Dendritic cell treated with granulocyte-macrophage colony-stimulating factor and Interleukin-4, amounts not matched to agents 40 ng/mL and 50 ng/mL, for 4 days (primary cell): ENCODE results near the gene GPRIN1.
"Not testable (repeated sequence)": the region's sequence is repeated elsewhere in the genome, so short reads cannot be mapped to it uniquely, and the experiment has no call there.

Source experiments
- H3K27ac Mint-ChIP-seq: one replicate; pipeline ENCODE4 v1.8.0; 2022; ENCODE audit warnings: mild to moderate bottlenecking, mixed read lengths
- H3K27me3 Mint-ChIP-seq: one replicate; pipeline ENCODE4 v1.8.0; 2022; ENCODE audit warnings: mild to moderate bottlenecking, mixed read lengths
- H3K36me3 Mint-ChIP-seq: one replicate; pipeline ENCODE4 v1.8.0; 2022; ENCODE audit warnings: low read depth, mixed read lengths
- H3K4me1 Mint-ChIP-seq: one replicate; pipeline ENCODE4 v1.8.0; 2022; ENCODE audit warnings: low read depth, mixed read lengths
- H3K4me3 Mint-ChIP-seq: one replicate; pipeline ENCODE4 v1.8.0; 2022; ENCODE audit warnings: mild to moderate bottlenecking, moderate library complexity, mixed read lengths
- H3K9me3 Mint-ChIP-seq: one replicate; pipeline ENCODE4 v1.8.0; 2022; ENCODE audit warnings: mixed read lengths
- intact Hi-C: fragments of 100-400 bp; cut with micrococcal nuclease; formaldehyde crosslinking; loops from one replicate; pipeline ENCODE4 v1.15.0; 2022

GPRIN1 gene

GRCh38 chr5:176573564-176574296 is 36.2 kb downstream of the GPRIN1 start:
- peaks cover 7% of the 10 kb centered on the region for H3K4me1 Mint-ChIP-seq
- H3K27ac Mint-ChIP-seq, result no peak overlapping the region
- peaks cover 21% of the 10 kb centered on the region for H3K27me3 Mint-ChIP-seq
- intact Hi-C loops, result loop anchor here (1.0 to 10.0 kb wide), 2 partner anchors 38 to 159 kb away; partner anchors contain the start of gene CLTB
- no peak overlapping the region for H3K4me3 Mint-ChIP-seq
- no peaks in the 10 kb centered on the region for H3K9me3 Mint-ChIP-seq
- no peaks in the 10 kb centered on the region for H3K36me3 Mint-ChIP-seq

DNA sequence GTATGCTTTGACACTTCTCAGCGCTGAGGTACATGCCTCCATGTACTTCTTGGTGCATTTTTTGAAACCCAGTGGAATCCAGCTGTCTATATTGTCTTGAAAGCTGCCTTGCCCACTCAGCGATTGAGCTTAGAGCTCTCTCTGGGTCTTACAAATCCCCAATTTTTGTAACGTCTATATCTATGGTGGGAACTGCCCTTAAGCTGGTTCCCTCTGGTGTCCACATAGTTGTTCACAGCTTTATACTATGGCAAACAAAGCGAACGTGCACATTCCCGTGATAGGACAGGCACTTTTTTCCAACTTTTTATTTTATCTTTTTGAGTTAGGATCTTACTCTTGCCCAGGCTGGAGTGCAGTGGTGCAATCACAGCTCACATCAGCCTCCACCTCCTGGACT is 39.9 kb downstream of the GPRIN1 start:
- H3K27ac Mint-ChIP-seq, result no peak overlapping the region
- H3K27me3 Mint-ChIP-seq, result peaks cover 21% of the 10 kb centered on the region
- no peak overlapping the region for H3K4me3 Mint-ChIP-seq
- peaks cover 19% of the 10 kb centered on the region for H3K4me1 Mint-ChIP-seq
- no peaks in the 10 kb centered on the region for H3K36me3 Mint-ChIP-seq
- H3K9me3 Mint-ChIP-seq, result peaks cover 11% of the 10 kb centered on the region
- intact Hi-C loops, result loop anchor here (10.0 kb wide), 1 partner anchor 155 kb away; the partner anchor contains the start of gene CLTB

DNA sequence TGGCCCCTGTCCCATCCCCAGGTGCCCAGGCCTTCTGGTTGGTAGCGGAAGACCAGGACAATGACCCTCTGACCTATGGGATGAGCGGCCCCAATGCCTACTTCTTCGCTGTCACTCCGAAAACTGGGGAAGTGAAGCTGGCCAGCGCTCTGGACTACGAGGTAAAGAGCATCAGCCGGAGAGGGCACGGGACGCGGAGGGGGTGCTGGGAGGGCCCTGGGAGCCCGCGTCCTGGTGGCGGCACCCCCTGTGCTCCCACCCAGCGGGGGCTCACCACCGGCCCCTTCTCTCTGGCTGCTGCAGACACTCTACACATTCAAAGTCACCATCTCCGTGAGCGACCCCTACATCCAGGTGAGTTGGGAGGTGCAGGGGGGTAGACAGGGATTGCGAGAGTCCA is 41.3 kb downstream of the GPRIN1 start:
- H3K9me3 Mint-ChIP-seq, result peaks cover 11% of the 10 kb centered on the region
- no peak overlapping the region for H3K27ac Mint-ChIP-seq
- H3K27me3 Mint-ChIP-seq, result peaks cover 18% of the 10 kb centered on the region
- H3K36me3 Mint-ChIP-seq, result no peaks in the 10 kb centered on the region
- peaks cover 13% of the 10 kb centered on the region for H3K4me1 Mint-ChIP-seq
- H3K4me3 Mint-ChIP-seq, result no peak overlapping the region
- intact Hi-C loops, result no loop called here

DNA sequence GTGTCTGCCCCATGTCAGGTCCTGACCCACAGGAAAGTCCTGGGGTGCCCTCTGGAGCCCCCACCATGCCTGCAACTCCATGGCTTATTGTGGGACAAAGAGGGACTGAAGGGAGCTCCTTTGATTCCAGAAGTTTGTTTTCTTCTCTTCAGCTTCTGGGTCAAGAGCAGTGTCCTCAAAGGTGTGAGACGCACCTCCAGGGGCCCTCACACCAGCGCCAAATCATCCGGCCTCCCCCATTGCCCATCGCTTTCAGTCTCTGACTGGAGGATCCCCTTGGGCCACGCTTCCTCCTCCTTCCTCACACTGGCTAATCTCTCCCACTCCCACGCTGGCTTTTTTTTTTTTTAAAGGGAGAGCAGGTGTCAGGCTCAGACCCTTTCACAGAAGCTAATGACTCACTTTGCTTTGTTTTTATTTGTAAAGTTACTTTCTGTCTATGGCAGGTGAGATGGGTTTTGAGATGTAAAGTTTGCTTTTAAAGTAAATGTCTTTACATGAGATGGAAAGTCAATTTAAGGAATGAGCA is 44.1 kb downstream of the GPRIN1 start:
- H3K4me1 Mint-ChIP-seq, result peaks cover 27% of the 10 kb centered on the region
- no peak overlapping the region for H3K27ac Mint-ChIP-seq
- no peak overlapping the region for H3K4me3 Mint-ChIP-seq
- peaks cover 11% of the 10 kb centered on the region for H3K9me3 Mint-ChIP-seq
- no peaks in the 10 kb centered on the region for H3K36me3 Mint-ChIP-seq
- intact Hi-C loops, result no loop called here
- peaks cover 8% of the 10 kb centered on the region for H3K27me3 Mint-ChIP-seq

GRCh38 chr5:176564002-176564401 is 46.0 kb downstream of the GPRIN1 start:
- Mint-ChIP-seq H3K4me3 (no peak overlapping the region), H3K4me1 (peaks cover 33% of the 10 kb centered on the region), H3K27ac (no peak overlapping the region), H3K9me3 (peaks cover 18% of the 10 kb centered on the region), H3K27me3 (peaks cover 13% of the 10 kb centered on the region), H3K36me3 (no peaks in the 10 kb centered on the region)
- intact Hi-C loops, result no loop called here

- Mint-ChIP-seq H3K4me3 (peak overlapping the region; percentile 7), H3K9me3 (peaks cover 22% of the 10 kb centered on the region), H3K27ac (no peak overlapping the region), H3K4me1 (peaks cover 33% of the 10 kb centered on the region), H3K27me3 (peaks cover 13% of the 10 kb centered on the region), H3K36me3 (no peaks in the 10 kb centered on the region)
- intact Hi-C loops, result no loop called here
Observed at GRCh38 chr5:176562189-176562588, 47.8 kb downstream of the GPRIN1 start.

DNA sequence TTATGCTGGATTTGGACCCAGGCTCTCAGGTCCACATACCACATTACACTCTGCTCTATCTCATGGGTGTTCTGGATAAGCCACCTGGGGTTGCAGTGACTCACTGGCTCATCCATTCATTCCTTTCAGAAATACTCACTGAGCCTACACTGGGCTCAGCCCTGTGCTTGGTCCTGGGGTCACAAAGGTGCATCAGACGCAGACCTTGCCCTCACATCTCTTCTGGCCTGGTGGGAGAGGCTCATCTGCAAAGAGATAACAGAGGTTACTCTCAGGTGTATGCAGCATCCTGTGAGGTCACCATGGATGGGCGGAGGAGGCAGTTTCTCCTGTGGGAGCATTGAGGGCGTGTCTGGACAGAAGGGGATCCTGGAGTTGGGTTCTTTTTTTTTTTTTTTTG is 48.7 kb downstream of the GPRIN1 start:
- peaks cover 14% of the 10 kb centered on the region for H3K9me3 Mint-ChIP-seq
- intact Hi-C loops, result no loop called here
- H3K36me3 Mint-ChIP-seq, result no peaks in the 10 kb centered on the region
- no peak overlapping the region for H3K27ac Mint-ChIP-seq
- peaks cover 13% of the 10 kb centered on the region for H3K27me3 Mint-ChIP-seq
- H3K4me1 Mint-ChIP-seq, result peaks cover 34% of the 10 kb centered on the region
- H3K4me3 Mint-ChIP-seq, result no peak overlapping the region

DNA sequence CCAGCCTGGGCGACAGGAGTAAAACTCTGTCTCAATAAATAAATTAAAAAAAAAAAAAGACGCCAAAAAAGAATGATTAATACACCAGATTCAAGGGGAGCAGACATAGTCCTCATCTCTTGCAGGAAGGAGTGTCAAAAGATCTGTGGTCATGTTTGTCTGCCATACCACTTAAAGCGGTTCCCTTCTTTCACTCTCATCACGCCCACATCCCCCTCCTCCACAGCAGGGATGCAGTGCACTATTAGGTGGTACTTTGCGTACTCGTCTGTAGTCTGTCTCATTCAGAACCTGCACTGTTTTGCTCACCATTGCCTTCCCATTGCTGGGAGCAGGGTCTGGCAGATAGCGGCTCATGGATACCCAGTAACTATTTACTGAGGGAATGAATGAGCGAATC is 49.6 kb downstream of the GPRIN1 start:
- intact Hi-C loops, result no loop called here
- H3K4me1 Mint-ChIP-seq, result peaks cover 36% of the 10 kb centered on the region
- peaks cover 13% of the 10 kb centered on the region for H3K27me3 Mint-ChIP-seq
- H3K27ac Mint-ChIP-seq, result no peak overlapping the region
- H3K9me3 Mint-ChIP-seq, result peaks cover 11% of the 10 kb centered on the region
- H3K36me3 Mint-ChIP-seq, result no peaks in the 10 kb centered on the region
- no peak overlapping the region for H3K4me3 Mint-ChIP-seq

DNA sequence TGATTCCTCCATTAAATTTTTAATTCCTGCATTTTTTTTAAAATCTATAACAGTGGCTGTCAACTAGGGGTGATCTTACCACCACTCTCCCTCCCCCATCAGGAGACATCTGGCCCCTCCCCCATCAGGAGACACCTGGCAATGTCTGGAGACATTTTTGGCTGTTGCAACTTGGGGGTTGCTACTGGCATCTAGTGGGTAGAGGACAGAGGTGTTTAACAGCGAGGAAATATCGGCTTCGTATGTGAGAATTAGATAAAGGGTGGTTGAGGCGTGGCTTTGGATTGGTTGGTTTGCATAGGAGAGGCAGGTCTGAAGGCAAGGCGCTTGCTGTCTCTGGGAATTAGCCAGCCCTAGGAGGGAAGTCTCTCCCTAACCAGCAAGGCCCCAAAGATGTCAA is 50.3 kb downstream of the GPRIN1 start:
- Mint-ChIP-seq H3K27me3 (peaks cover 13% of the 10 kb centered on the region), H3K36me3 (no peaks in the 10 kb centered on the region), H3K4me1 (peaks cover 43% of the 10 kb centered on the region), H3K4me3 (no peak overlapping the region), H3K27ac (no peak overlapping the region), H3K9me3 (peaks cover 11% of the 10 kb centered on the region)
- intact Hi-C loops, result no loop called here

GRCh38 chr5:176557846-176558245 is 52.1 kb downstream of the GPRIN1 start:
- H3K27me3 Mint-ChIP-seq, result peaks cover 24% of the 10 kb centered on the region
- intact Hi-C loops, result no loop called here
- peaks cover 11% of the 10 kb centered on the region for H3K9me3 Mint-ChIP-seq
- H3K36me3 Mint-ChIP-seq, result no peaks in the 10 kb centered on the region
- H3K4me3 Mint-ChIP-seq, result no peak overlapping the region
- no peak overlapping the region for H3K27ac Mint-ChIP-seq
- peaks cover 51% of the 10 kb centered on the region for H3K4me1 Mint-ChIP-seq

- no peaks in the 10 kb centered on the region for H3K9me3 Mint-ChIP-seq
- no peaks in the 10 kb centered on the region for H3K36me3 Mint-ChIP-seq
- intact Hi-C loops, result no loop called here
- H3K27me3 Mint-ChIP-seq, result peaks cover 36% of the 10 kb centered on the region
- no peak overlapping the region for H3K27ac Mint-ChIP-seq
- H3K4me1 Mint-ChIP-seq, result peaks cover 54% of the 10 kb centered on the region
- H3K4me3 Mint-ChIP-seq, result no peak overlapping the region
Observed at GRCh38 chr5:176553260-176554085, 56.5 kb downstream of the GPRIN1 start.

DNA sequence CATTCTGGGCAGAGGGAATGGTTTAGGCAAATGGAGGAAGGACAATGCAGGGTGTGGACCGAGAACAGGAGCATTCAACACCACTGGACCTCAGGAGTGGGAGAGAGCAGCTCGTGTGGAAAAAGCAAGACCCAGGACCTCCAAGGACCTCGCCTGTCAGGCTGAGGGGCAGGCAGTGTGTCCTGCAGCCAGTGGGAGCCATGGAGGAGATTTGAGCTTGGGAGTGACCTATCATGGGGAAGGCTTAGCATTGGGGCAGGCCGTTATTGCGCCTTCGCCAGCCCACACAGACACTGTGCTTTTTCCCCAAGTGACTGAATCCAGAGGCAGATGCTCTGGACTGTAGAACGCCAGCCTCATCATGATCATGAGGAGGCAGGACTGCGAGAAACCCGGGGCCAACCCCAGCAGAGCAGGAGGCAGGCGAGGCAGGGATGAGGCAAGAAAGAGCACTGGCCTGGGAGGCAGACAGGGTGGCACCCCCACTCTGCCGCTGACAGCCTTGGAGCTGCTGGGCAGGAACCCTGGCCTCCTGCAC is 57.6 kb downstream of the GPRIN1 start:
- peaks cover 36% of the 10 kb centered on the region for H3K27me3 Mint-ChIP-seq
- no peaks in the 10 kb centered on the region for H3K9me3 Mint-ChIP-seq
- H3K4me1 Mint-ChIP-seq, result peaks cover 57% of the 10 kb centered on the region
- H3K36me3 Mint-ChIP-seq, result no peaks in the 10 kb centered on the region
- intact Hi-C loops, result no loop called here
- no peak overlapping the region for H3K27ac Mint-ChIP-seq
- no peak overlapping the region for H3K4me3 Mint-ChIP-seq

- Mint-ChIP-seq H3K27me3 (peaks cover 36% of the 10 kb centered on the region), H3K4me1 (peaks cover 51% of the 10 kb centered on the region)
- H3K4me3 Mint-ChIP-seq, intact Hi-C loops, H3K27ac Mint-ChIP-seq, H3K36me3 Mint-ChIP-seq, H3K9me3 Mint-ChIP-seq: not testable (repeated sequence)
Observed at GRCh38 chr5:176550937-176551336, 59.0 kb downstream of the GPRIN1 start.

DNA sequence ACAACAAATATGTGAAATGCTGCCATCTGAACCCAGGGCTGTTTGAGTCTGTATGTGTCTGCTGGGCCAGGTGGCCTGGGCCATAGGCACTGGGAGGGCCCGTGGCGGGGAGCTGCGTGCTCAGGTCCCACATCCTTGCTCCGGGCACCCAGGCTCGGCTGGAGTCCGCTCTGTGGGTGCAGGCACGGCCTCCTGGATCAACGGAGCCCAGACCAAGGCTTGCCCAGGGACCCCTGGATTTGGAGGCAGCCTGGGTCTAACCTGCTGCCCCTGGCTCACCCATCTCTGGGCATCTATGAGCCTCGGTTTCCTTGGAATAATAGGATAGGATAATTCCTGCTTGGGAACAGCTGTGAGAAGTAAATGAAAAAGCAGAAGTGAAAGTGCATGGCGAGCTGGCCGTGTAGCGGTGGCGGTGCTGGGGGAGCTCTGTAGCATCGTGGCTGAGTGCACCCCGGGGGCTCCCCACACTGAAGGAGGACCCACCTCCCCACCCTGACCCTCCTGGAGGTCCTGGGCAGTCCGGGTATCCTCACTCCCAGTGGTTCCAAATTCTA is 59.6 kb downstream of the GPRIN1 start:
- intact Hi-C loops, result no loop called here
- H3K4me1 Mint-ChIP-seq, result peaks cover 45% of the 10 kb centered on the region
- no peaks in the 10 kb centered on the region for H3K36me3 Mint-ChIP-seq
- H3K4me3 Mint-ChIP-seq, result no peak overlapping the region
- H3K27ac Mint-ChIP-seq, result no peak overlapping the region
- H3K27me3 Mint-ChIP-seq, result peaks cover 36% of the 10 kb centered on the region
- H3K9me3 Mint-ChIP-seq, result no peaks in the 10 kb centered on the region
